Right lobe of liver (tissue), 4 donors: ENCODE data around the gene TMPRSS5.

Source experiments
- CTCF ChIP-seq, 4 donors: fragments of 200-600 bp in 3 of 4; fragments of 450-650 bp in 1 of 4; IDR thresholded peaks; one replicate each; pipeline versions ENCODE4 v1.5.1 to v1.8.0; 2016 to 2022; ENCODE audit warnings: antibody characterized with exemption in 4 of 4, mild to moderate bottlenecking in 2 of 4
- POLR2A ChIP-seq: fragments of 450-650 bp; IDR thresholded peaks from one replicate; pipeline ENCODE4 v1.6.1; 2017; ENCODE audit warnings: antibody characterized with exemption, mild to moderate bottlenecking
- donor health status: DM: no; HTN: no; CAD: no.
- donor health status: DM: no; HTN: no; CAD: no.
- donor health status: DM: no; HTN: yes; CAD: no.

- TF ChIP-seq POLR2A (no peak), CTCF (IDR thresholded peaks at IDR 0.05) (no peak)
These were observed 9.9 kb upstream of the TMPRSS5 start for GRCh38 chr11:113715882-113716625.
